DLD1 (cell line): Measurements from ENCODE around the gene ATP23.

Experiments used
- in situ Hi-C: cut with HindIII; loops from 2 replicates; pipeline ENCODE4 v1.10.0; 2017; ENCODE audit warnings: low sequenced_read_pairs

ATP23 gene, protein sequence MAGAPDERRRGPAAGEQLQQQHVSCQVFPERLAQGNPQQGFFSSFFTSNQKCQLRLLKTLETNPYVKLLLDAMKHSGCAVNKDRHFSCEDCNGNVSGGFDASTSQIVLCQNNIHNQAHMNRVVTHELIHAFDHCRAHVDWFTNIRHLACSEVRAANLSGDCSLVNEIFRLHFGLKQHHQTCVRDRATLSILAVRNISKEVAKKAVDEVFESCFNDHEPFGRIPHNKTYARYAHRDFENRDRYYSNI

DNA sequence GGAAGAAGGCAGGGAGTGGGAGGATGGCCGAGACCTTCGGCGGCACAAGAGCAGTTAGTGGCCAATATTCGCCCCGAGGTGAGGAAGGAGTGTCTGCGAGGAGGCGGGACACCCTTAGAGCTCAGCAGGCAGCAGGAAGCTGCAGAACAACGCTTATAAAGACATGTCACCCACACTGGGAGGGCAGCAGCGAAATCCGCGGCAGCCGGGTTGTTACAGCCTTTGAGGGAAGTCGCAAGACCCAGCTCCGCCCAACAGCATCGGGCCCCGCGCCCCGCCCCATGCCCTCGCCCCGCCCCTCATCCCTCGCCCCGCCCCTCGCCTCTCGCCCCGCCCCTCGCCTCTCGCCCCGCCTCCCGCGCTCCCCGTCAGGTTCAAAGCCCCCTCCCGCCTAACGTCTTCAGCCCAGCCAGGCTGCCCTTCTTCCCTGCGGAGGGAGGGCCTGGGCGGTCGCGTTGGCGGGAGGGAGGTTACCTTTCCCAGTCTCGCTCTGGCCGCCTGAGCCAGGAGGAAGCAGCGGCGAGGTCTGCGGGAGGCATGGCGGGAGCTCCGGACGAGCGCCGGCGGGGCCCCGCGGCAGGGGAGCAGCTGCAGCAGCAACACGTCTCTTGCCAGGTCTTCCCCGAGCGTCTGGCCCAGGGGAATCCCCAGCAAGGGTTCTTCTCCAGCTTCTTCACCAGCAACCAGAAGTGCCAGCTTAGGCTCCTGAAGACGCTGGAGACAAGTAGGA is at the start of gene ATP23:
Gene ATP23, plus strand, starts transcription at position 403 of the 730 bp plus-strand sequence. Its CDS starts 135 bp downstream, at position 538.
- in situ Hi-C loops: no loop called here

- in situ Hi-C loops: no loop called here
These were observed 49.0 kb upstream of the ATP23 start for GRCh38 chr12:57892232-57892972.

DNA sequence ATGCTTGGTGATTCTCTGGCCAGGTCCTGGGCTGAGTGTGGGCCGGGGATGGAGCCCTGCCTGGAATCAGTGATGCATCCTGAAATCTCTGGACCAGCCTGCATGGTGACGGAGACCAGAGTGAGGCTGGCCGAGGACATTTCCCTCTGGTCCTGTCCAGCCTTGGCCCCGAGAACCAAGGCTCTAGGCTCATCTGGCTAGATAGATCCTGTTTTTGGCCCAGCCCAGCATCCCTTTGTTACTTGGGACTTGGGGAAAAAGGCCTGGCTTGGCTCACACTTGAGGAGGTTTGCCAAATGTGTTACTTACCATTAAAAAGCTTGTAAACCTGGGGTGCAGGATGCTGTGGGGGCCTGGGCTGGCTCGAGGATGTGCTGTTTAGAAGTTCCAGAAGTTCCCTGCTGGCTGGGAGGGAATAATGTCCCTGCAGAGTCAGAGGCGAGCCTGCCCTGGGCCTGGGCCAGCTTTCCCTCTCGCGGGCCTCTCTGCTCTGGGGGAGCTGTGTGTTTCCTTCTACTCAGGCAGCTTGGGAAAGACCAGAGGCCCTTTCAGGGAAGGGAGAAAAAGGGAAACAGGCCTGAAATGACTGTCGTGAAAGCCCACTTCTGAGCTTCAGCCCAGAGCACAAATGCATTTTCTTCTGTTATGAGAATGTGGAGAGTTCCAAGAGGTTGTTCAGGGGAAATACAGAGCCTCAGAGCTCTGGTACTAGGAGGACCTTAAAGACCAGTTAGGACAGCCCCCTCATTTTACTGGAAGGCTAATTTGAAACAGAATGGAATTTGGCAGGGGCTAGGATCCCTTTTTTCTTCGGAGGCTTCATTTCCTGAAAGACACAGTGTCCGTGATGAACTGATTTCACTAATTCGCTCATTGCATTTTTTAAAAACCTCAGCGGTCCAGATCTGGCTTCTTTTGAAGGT is 47.7 kb upstream of the ATP23 start:
- in situ Hi-C loops: no loop called here

GRCh38 chr12:57894399-57895292 is 46.7 kb upstream of the ATP23 start:
- in situ Hi-C loops: no loop called here

DNA sequence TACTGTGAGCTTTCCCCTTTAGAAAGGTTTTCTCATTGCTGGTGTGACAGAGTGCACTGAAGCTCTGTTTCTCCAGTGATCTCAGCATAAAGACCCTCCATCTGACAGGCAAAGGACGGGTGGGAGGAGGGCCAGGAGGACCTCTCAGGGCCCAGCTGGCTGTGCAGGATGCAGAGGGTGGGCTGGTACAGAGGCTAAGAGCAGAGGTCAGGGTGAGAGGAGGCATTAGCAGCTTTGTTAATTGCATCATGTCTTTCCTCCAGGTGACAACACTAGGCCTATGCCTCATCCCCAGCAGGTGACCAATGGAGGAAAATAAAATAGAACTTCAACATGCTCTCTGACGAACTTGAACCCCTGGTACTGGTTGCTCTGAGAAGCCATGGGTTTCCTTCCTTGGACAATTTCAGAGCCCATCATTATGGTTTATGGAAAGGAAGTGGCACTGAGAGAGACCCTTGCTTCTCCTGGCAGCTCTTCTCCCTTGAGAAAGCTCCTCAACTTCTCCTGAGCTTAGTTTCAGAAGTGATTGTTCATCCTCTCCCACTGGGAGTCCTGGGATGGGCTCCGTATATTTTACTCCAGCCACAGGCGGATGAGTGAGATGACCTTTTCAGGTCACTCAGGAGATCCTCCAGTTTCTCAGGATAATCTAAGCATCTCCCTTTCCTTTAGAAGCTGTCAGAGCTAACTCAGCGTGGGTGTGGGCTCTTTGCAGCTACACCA is 45.8 kb upstream of the ATP23 start:
- in situ Hi-C loops: no loop called here

DNA sequence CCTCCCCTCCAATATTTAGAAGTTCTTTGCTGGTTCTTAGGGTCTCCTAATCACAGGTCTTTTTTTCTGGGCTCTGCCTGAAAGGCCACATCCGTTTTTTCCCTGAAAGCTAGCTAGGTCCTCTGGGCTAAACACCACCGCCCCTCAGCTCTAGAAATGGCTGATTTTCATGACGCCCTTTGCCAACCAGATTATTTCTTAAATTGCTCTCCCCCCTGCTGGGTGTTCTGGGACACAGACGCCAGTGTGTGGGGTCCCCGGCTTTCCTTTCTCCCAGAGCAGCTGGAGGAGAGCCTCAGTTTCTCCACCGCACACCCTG is 45.3 kb upstream of the ATP23 start:
- in situ Hi-C loops: no loop called here

DNA sequence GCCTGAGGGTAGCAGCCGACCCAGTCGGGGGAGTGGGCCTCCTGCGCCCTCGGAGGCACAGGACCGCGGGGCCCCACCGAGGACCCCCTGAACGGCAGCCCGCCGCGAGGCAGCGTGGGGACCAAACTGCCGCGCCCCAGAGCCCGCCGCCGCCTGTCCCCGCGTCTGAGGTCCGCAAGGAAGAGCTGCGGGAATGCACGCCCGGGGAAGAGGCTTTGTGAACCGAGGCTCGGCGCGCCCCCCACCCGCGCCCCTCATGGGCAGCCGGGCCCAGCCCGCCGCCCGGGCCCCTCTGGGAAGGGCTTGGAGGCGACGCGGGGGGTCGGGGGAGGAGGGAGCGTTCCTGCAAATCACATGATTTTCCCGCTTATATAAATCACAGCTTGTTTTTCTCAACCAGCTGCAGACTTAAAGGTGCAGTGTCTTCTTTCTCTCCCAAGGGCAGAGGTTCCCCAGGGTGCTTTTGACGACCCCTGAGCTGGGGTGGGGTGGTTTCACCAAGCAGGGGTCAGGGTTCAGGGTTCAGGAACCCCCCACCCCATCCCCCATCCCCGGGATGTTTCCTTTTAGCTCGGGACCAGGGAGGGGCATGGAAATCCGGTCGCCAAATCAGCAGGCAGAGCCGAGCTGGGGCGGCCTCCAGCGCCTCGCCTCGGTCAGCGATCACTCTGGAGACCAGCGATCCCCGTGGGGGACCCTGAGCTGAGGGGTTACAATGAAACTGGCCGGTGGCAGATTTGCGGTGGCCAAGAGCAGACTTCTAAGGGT is 44.7 kb upstream of the ATP23 start:
- in situ Hi-C loops: no loop called here

DNA sequence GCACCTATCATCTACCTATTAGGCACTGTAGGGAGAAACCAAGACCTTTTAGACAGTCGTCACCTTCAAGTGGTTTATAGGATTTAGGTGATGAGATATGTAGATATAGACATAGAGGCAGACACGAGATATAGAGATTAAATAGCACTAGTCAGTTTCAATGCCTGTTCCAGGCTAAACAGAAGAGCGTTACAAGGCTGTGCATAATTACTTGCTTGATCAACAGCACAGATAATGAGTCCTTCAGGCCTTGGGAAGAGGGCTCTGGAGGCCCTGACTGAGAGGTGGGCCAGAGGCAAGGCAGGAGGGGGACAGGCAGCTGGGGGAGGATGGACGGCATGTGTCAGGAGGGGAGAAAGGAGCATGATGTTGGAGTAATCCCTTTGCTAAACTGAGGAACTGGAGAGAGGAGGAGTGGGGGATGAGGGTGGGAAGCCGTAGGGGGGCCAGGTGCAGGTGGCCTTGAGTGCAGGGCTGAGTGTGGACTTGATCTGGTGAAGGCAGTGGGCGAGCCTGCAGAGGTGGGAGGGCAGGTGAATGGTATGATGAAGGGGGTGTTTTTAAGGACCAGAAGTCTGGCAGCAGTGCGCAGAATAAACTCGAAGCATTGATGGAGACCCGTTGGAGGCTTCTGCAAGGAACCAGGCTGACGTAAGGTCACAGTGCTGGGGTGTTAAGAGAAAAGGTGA is 43.9 kb upstream of the ATP23 start:
- in situ Hi-C loops: no loop called here

- in situ Hi-C loops: no loop called here
These were observed 42.9 kb upstream of the ATP23 start for GRCh38 chr12:57898308-57898970.

DNA sequence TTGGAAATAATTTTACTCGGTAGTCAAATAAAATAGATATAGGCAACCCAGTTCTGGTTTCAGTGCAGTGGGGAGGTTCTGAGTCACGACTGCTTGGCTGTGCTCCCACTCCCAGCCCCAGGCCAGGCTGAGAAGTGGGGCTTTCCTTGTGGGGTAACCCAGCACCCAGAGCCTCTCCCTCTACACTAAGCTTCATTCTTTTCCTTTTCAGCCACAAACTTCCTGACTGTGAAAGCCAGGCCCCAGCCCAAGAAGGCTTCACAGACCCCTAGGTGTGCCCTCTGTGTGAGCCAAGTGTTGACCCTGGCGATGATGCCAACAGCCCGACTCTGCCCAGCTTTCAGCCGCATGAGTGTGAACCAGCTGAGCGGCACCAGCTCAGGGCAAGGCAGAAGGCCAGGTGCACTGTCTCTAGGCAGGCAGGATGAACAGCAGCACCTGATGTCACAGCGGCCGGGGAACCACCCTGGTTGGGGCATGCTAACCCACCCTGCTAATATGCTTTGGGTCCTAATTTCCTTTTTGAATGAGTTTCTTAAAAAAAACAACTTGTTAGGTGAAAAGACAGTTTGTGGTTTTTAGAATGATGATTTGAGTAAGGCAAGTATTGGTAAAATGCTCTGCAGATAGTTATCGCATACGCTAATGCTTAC is 42.2 kb upstream of the ATP23 start:
- in situ Hi-C loops: no loop called here

DNA sequence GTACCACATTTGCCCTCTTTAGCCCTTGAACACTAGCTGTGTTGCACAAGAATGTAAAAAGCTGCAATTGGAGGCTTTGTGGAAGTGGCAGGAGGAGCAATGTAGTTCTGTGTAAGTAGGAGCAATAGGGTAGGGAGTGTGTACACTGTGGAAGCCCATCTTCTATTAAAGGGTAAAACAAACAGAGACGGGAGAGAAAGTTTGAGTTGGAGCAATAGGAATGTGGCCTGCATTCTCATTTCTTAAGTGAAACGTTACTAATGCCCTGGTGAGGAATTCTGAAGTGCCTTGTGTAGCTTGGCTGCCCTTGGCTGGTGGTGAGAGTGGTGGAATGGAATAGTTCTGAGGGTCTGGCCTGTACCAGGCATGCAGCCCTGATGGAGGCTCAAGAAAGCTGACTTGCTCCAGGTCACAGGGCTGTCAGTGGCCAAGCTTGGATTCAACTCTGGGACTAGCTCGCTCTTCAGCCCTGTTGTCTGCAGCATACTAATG is 38.8 kb upstream of the ATP23 start:
- in situ Hi-C loops: no loop called here

- in situ Hi-C loops: no loop called here
These were observed 36.9 kb upstream of the ATP23 start for GRCh38 chr12:57904426-57904825.

- in situ Hi-C loops: no loop called here
These were observed 36.2 kb upstream of the ATP23 start for GRCh38 chr12:57904848-57905811.

DNA sequence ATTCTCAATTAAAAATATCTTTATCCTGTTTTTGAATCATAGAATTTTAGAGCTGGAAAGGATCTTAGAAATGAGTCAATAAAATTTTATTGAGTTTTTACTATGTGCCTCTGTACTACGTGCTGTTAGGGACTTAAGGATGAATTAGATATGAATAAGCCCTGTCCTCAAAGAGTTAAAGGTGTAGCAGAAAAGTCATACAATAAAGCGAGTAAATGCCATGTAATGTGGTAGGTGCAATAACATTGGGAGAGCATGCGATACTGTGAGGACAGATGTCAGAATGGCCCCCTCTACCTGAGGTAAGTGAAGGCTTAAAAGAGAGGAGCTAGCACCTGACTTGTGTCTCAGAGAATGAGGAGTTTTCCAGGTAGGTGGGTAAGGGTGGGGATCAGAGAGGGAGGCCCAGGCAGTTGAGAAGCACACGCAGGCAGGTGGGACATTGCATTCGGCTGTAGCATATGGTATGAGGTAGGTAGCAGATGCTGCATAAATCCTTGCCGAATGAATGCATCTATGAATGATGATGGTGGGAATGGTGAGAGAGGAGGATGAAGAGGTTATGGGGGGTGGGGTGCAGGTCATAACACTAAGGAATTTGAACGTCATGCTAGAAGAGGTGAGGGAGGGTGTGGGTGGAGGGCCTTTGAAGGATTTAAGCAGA is 35.4 kb upstream of the ATP23 start:
- in situ Hi-C loops: no loop called here

DNA sequence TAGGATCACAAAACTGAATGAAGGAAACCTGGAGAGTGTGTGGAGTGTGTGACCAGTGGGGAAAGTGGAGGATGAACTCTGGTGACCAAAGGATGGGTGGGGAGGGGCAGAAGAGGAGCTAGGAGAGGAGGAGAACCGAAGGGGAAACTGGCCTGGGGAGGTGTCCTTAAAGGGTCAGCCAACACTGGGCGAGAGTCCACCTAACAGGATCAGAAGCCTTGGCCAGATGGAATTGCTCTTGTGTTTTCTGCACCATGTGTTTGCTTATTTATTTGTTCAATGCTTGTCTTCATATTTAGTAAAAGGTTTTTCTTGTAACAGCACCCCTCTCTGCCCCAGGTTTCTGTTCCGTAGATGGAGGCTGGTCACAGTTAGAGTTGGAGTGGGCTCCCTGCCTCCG is 34.5 kb upstream of the ATP23 start:
- in situ Hi-C loops: no loop called here
